ENCODE results near the gene SMC1B. TPM values are rescaled to one million over a fixed set of nuclear protein-coding genes. Genes with fewer than 3 reads are reported as not detected.

Gene SMC1B
- total and polyA plus RNA-seq, 4 donors, result 0.02 to 0.05 TPM; not detected in 2

- 90% methylated on average over 4 of the region's 4 CpGs for WGBS
- H3K27ac ChIP-seq (ENCODE audit: low read depth in 1 of 2, low read length in 2 of 2), result no peak overlapping the region
These were observed 100.5 kb downstream of the SMC1B start for GRCh38 chr22:45312856-45313255.

DNA sequence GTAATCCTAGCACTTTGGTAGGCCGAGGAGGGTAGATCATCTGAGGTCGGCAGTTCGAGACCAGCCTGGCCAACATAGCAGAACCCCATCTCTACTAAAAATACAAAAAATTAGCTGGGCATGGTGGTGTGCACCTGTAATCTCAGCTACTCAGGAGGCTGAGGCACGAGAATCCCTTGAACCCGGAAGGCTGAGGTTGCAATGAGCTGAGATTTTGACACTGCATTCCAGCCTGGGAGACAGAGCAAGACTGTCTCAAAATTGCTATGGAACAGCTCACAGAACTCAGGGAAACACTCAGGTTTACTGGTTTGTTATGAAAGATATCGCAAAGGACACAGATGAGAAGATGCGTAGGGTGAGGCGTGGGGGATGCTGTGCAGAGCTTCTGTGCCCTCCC lies 101.0 kb downstream of the SMC1B start:
- H3K27me3 ChIP-seq (ENCODE audit: control insufficient read depth in 4 of 4, insufficient read depth in 4 of 4, low read length in 3 of 4), result no peaks in the 10 kb centered on the region
- TF ChIP-seq, protein P1, sequence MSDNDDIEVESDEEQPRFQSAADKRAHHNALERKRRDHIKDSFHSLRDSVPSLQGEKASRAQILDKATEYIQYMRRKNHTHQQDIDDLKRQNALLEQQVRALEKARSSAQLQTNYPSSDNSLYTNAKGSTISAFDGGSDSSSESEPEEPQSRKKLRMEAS (IDR thresholded peaks at IDR 0.05), result no peak
- TF ChIP-seq TAF1 (conservative IDR thresholded peaks at IDR 0.05) (no peak), FOXA2 (IDR thresholded peaks at IDR 0.05) (no peak), FOXA1 (IDR thresholded peaks at IDR 0.05) (no peak), GABPA (IDR thresholded peaks at IDR 0.05 in 1 of 2, conservative IDR thresholded peaks at IDR 0.05 in 1 of 2) (no peak), YY1 (IDR thresholded peaks at IDR 0.05) (no peak), HNF4A (conservative IDR thresholded peaks at IDR 0.05) (no peak), CTCF (IDR thresholded peaks at IDR 0.05; ENCODE audit: low read depth, low read length, missing input control) (no peak)
- TF ChIP-seq, protein P2, sequence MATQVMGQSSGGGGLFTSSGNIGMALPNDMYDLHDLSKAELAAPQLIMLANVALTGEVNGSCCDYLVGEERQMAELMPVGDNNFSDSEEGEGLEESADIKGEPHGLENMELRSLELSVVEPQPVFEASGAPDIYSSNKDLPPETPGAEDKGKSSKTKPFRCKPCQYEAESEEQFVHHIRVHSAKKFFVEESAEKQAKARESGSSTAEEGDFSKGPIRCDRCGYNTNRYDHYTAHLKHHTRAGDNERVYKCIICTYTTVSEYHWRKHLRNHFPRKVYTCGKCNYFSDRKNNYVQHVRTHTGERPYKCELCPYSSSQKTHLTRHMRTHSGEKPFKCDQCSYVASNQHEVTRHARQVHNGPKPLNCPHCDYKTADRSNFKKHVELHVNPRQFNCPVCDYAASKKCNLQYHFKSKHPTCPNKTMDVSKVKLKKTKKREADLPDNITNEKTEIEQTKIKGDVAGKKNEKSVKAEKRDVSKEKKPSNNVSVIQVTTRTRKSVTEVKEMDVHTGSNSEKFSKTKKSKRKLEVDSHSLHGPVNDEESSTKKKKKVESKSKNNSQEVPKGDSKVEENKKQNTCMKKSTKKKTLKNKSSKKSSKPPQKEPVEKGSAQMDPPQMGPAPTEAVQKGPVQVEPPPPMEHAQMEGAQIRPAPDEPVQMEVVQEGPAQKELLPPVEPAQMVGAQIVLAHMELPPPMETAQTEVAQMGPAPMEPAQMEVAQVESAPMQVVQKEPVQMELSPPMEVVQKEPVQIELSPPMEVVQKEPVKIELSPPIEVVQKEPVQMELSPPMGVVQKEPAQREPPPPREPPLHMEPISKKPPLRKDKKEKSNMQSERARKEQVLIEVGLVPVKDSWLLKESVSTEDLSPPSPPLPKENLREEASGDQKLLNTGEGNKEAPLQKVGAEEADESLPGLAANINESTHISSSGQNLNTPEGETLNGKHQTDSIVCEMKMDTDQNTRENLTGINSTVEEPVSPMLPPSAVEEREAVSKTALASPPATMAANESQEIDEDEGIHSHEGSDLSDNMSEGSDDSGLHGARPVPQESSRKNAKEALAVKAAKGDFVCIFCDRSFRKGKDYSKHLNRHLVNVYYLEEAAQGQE (IDR thresholded peaks at IDR 0.05), result no peak
- TF ChIP-seq, protein P3, sequence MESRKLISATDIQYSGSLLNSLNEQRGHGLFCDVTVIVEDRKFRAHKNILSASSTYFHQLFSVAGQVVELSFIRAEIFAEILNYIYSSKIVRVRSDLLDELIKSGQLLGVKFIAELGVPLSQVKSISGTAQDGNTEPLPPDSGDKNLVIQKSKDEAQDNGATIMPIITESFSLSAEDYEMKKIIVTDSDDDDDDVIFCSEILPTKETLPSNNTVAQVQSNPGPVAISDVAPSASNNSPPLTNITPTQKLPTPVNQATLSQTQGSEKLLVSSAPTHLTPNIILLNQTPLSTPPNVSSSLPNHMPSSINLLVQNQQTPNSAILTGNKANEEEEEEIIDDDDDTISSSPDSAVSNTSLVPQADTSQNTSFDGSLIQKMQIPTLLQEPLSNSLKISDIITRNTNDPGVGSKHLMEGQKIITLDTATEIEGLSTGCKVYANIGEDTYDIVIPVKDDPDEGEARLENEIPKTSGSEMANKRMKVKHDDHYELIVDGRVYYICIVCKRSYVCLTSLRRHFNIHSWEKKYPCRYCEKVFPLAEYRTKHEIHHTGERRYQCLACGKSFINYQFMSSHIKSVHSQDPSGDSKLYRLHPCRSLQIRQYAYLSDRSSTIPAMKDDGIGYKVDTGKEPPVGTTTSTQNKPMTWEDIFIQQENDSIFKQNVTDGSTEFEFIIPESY (IDR thresholded peaks at IDR 0.05), result no peak

More at GRCh38 chr22:45312856-45313255, 100.5 kb downstream of the SMC1B start:
- no peaks in the 10 kb centered on the region for H3K9me3 ChIP-seq (ENCODE audit: control insufficient read depth in 4 of 4, low read length in 3 of 4)
- H3K36me3 ChIP-seq (ENCODE audit: control insufficient read depth in 4 of 4, insufficient read depth in 3 of 4, low read depth in 1 of 4, low read length in 3 of 4), result no peaks in the 10 kb centered on the region
- no peak for DNase-seq (ENCODE audit: low spot score)
- no peak overlapping the region for H3K4me3 ChIP-seq (ENCODE audit: low read depth in 1 of 3, low read length in 3 of 3)
- no peaks in the 10 kb centered on the region for H3K27me3 ChIP-seq (ENCODE audit: control insufficient read depth in 4 of 4, insufficient read depth in 4 of 4, low read length in 3 of 4)
- TF ChIP-seq HNF4G (IDR thresholded peaks at IDR 0.05) (no peak), JUND (IDR thresholded peaks at IDR 0.05) (no peak), NR2F2 (IDR thresholded peaks at IDR 0.05) (no peak), RAD21 (IDR thresholded peaks at IDR 0.05) (no peak), HNF4A (conservative IDR thresholded peaks at IDR 0.05) (no peak), FOXA1 (IDR thresholded peaks at IDR 0.05) (no peak), RXRA (IDR thresholded peaks at IDR 0.05) (no peak), CTCF (IDR thresholded peaks at IDR 0.05; ENCODE audit: low read depth, low read length, missing input control) (no peak), TAF1 (conservative IDR thresholded peaks at IDR 0.05) (no peak), SP1 (IDR thresholded peaks at IDR 0.05) (no peak)
- TF ChIP-seq, protein P2 (IDR thresholded peaks at IDR 0.05), result no peak
- H3K4me1 ChIP-seq (ENCODE audit: control insufficient read depth in 4 of 4, insufficient read depth in 4 of 4, low read length in 3 of 4), result peaks cover 4 to 23% (median 13%) of the 10 kb centered on the region in 4 donors
- H3K9ac ChIP-seq (ENCODE audit: low read depth in 1 of 2, low read length in 2 of 2), result no peak overlapping the region

More for the DNA sequence above, 101.0 kb downstream of the SMC1B start:
- peaks cover 4 to 20% (median 12%) of the 10 kb centered on the region in 4 donors for H3K4me1 ChIP-seq (ENCODE audit: control insufficient read depth in 4 of 4, insufficient read depth in 4 of 4, low read length in 3 of 4)
- H3K36me3 ChIP-seq (ENCODE audit: control insufficient read depth in 4 of 4, insufficient read depth in 3 of 4, low read depth in 1 of 4, low read length in 3 of 4), result no peaks in the 10 kb centered on the region
- no peak overlapping the region for H3K27ac ChIP-seq (ENCODE audit: low read depth in 1 of 2, low read length in 2 of 2)
- H3K4me3 ChIP-seq (ENCODE audit: low read depth in 1 of 3, low read length in 3 of 3), result no peak overlapping the region
- WGBS, result 84% methylated on average over 8 of the region's 8 CpGs
- no peaks in the 10 kb centered on the region for H3K9me3 ChIP-seq (ENCODE audit: control insufficient read depth in 4 of 4, low read length in 3 of 4)
- no peak for DNase-seq (ENCODE audit: low spot score)
- H3K9ac ChIP-seq (ENCODE audit: low read depth in 1 of 2, low read length in 2 of 2), result no peak overlapping the region
